MM.1S (cell line): ENCODE data around the gene KCNJ5.

ENCODE experiments used
- DNase-seq: peaks from one replicate; pipeline ENCODE4 v3.0.0-alpha.2; 2015
- H2AFZ ChIP-seq: fragments of 300-600 bp; sonication (generic); 2 replicates; pipeline ENCODE4 v1.6.0; 2016; ENCODE audit warnings: antibody characterized with exemption, low read length
- H3F3A ChIP-seq: fragments of 300-600 bp; sonication (generic); 2 replicates; pipeline ENCODE4 v1.6.1; 2016; ENCODE audit warnings: mild to moderate bottlenecking, antibody characterized with exemption, low read length, moderate library complexity, mixed read lengths; ENCODE audit not compliant: insufficient read depth
- H3K27ac ChIP-seq: fragments of 300-600 bp; sonication (generic); 2 replicates; pipeline ENCODE4 v1.5.1; 2016; ENCODE audit warnings: mild to moderate bottlenecking, low read length
- H3K27me3 ChIP-seq: fragments of 300-600 bp; sonication (generic); replicated peaks from 2 replicates; pipeline ENCODE4 v1.6.0; 2016; ENCODE audit warnings: low read length; ENCODE audit not compliant: insufficient read depth
- H3K36me3 ChIP-seq: fragments of 300-600 bp; sonication (generic); replicated peaks from 2 replicates; pipeline ENCODE4 v1.6.1; 2016; ENCODE audit warnings: mild to moderate bottlenecking, low read length, mixed read lengths; ENCODE audit not compliant: insufficient read depth
- H3K4me1 ChIP-seq: fragments of 300-600 bp; sonication (generic); 2 replicates; pipeline ENCODE4 v1.6.1; 2016; ENCODE audit warnings: low read length, mixed read lengths
- H3K4me2 ChIP-seq: fragments of 300-600 bp; sonication (generic); 2 replicates; pipeline ENCODE4 v1.6.0; 2016; ENCODE audit warnings: low read depth, low read length
- H3K4me3 ChIP-seq: fragments of 300-600 bp; sonication (generic); 2 replicates; pipeline ENCODE4 v1.5.1; 2016; ENCODE audit warnings: low read length, mixed read lengths
- H3K79me2 ChIP-seq: fragments of 300-600 bp; sonication (generic); 2 replicates; pipeline ENCODE4 v1.6.1; 2016; ENCODE audit warnings: mixed run types, low read length, mixed read lengths
- H3K9ac ChIP-seq: fragments of 300-600 bp; sonication (generic); 2 replicates; pipeline ENCODE4 v1.6.1; 2016; ENCODE audit warnings: low read length, mixed read lengths
- H3K9me2 ChIP-seq: fragments of 300-600 bp; sonication (generic); replicated peaks from 2 replicates; pipeline ENCODE4 v1.6.1; 2016; ENCODE audit warnings: mild to moderate bottlenecking, low read length, mixed read lengths; ENCODE audit not compliant: insufficient read depth
- H3K9me3 ChIP-seq: fragments of 300-600 bp; sonication (generic); replicated peaks from 2 replicates; pipeline ENCODE4 v1.6.1; 2016; ENCODE audit warnings: mild to moderate bottlenecking, low read length, mixed read lengths; ENCODE audit not compliant: insufficient read depth
- H4K20me1 ChIP-seq: fragments of 300-600 bp; sonication (generic); 2 replicates; pipeline ENCODE4 v1.6.1; 2016; ENCODE audit warnings: mild to moderate bottlenecking, low read length, moderate library complexity, mixed read lengths; ENCODE audit not compliant: insufficient read depth
- EZH2 ChIP-seq: fragments of 300-600 bp; sonication (generic); optimal IDR thresholded peaks from 2 replicates; pipeline ENCODE3; 2017; ENCODE audit warnings: low read depth, mild to moderate bottlenecking, antibody characterized with exemption, low read length, mixed read lengths
- EZH2phosphoT487 ChIP-seq: fragments of 300-600 bp; sonication (generic); IDR thresholded peaks from 2 replicates; pipeline ENCODE4 v1.6.1; 2018; ENCODE audit warnings: antibody characterized with exemption, low read length
- TF ChIP-seq, protein P1 (sequence below): fragments of 300-600 bp; sonication (generic); IDR thresholded peaks from 2 replicates; pipeline ENCODE4 v1.5.1; 2016; ENCODE audit warnings: antibody characterized with exemption, low read length, mixed read lengths

Gene KCNJ5

DNA sequence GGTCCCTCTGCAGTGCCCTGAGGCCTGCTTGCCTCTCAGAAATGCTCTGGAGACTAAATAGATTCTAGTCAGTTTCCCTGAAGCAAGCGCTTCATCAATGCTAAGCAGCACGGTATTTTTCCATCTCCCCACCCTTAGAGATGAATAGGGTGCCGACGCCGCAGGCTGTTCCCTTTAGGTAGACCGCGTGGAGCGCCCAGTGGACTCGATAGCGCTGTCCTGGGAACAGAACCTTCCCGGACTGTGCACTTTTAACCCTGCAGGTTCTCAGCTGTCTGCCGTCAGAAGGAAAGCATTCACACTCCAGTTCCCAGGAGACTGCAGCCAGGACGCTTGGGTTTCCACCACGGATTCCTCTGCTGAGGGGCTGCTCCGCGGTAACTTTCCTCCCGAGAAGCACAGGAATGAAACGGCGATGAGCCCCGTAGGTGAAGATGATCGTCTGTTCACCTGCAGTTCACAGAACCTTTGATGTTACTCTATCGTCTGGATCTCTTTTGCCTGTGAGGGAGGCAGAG, 15.0 kb upstream of the KCNJ5 start:
- H3K27ac ChIP-seq = no peak overlapping the region
- H3K4me1 ChIP-seq = no peaks in the 10 kb centered on the region
- DNase-seq = no peak
- H3K36me3 ChIP-seq = no peaks in the 10 kb centered on the region
- TF ChIP-seq EZH2phosphoT487 = no peak
- TF ChIP-seq, protein P1, sequence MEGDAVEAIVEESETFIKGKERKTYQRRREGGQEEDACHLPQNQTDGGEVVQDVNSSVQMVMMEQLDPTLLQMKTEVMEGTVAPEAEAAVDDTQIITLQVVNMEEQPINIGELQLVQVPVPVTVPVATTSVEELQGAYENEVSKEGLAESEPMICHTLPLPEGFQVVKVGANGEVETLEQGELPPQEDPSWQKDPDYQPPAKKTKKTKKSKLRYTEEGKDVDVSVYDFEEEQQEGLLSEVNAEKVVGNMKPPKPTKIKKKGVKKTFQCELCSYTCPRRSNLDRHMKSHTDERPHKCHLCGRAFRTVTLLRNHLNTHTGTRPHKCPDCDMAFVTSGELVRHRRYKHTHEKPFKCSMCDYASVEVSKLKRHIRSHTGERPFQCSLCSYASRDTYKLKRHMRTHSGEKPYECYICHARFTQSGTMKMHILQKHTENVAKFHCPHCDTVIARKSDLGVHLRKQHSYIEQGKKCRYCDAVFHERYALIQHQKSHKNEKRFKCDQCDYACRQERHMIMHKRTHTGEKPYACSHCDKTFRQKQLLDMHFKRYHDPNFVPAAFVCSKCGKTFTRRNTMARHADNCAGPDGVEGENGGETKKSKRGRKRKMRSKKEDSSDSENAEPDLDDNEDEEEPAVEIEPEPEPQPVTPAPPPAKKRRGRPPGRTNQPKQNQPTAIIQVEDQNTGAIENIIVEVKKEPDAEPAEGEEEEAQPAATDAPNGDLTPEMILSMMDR = no peak
- TF ChIP-seq EZH2 = no peak
- no peaks in the 10 kb centered on the region for H3K9me2 ChIP-seq
- H3K9ac ChIP-seq = no peak overlapping the region
- no peak overlapping the region for H3K4me2 ChIP-seq
- no peaks in the 10 kb centered on the region for H3K27me3 ChIP-seq
- no peaks in the 10 kb centered on the region for H3F3A ChIP-seq
- H3K9me3 ChIP-seq = no peaks in the 10 kb centered on the region
- H2AFZ ChIP-seq = no peak overlapping the region
- H3K79me2 ChIP-seq = no peaks in the 10 kb centered on the region
- no peaks in the 10 kb centered on the region for H4K20me1 ChIP-seq
- no peak overlapping the region for H3K4me3 ChIP-seq

GRCh38 chr11:128877726-128878125, 13.4 kb upstream of the KCNJ5 start:
- no peaks in the 10 kb centered on the region for H4K20me1 ChIP-seq
- H3K4me1 ChIP-seq = no peaks in the 10 kb centered on the region
- H3K4me3 ChIP-seq = no peak overlapping the region
- H3K27ac ChIP-seq = no peak overlapping the region
- H3K9me3 ChIP-seq = no peaks in the 10 kb centered on the region
- no peaks in the 10 kb centered on the region for H3F3A ChIP-seq
- H3K27me3 ChIP-seq = no peaks in the 10 kb centered on the region
- no peak overlapping the region for H3K4me2 ChIP-seq
- no peaks in the 10 kb centered on the region for H3K79me2 ChIP-seq
- H3K9me2 ChIP-seq = no peaks in the 10 kb centered on the region
- no peak overlapping the region for H3K9ac ChIP-seq
- no peak for DNase-seq
- H3K36me3 ChIP-seq = no peaks in the 10 kb centered on the region
- H2AFZ ChIP-seq = no peak overlapping the region
- TF ChIP-seq EZH2phosphoT487 (no peak), EZH2 (no peak)
- TF ChIP-seq, protein P1 = no peak

GRCh38 chr11:128878455-128878854, 12.7 kb upstream of the KCNJ5 start:
- Histone ChIP-seq H3K9me2 (no peaks in the 10 kb centered on the region), H2AFZ (no peak overlapping the region), H3K36me3 (no peaks in the 10 kb centered on the region), H3K4me1 (no peaks in the 10 kb centered on the region), H3K79me2 (no peaks in the 10 kb centered on the region), H3K4me2 (no peak overlapping the region), H3K4me3 (no peak overlapping the region), H3K9ac (no peak overlapping the region), H3K9me3 (no peaks in the 10 kb centered on the region), H3K27ac (no peak overlapping the region), H3F3A (no peaks in the 10 kb centered on the region), H3K27me3 (no peaks in the 10 kb centered on the region), H4K20me1 (no peaks in the 10 kb centered on the region)
- DNase-seq = no peak
- no peak for TF ChIP-seq EZH2phosphoT487
- TF ChIP-seq, protein P1 = no peak
- no peak for TF ChIP-seq EZH2
